ENCODE results near the gene ELL2.

GRCh38 chr5:95858661-95859595 lies 102.7 kb downstream of the ELL2 start:
- TF ChIP-seq CTCF (conservative IDR thresholded peaks at IDR 0.05 in 1 of 2, IDR thresholded peaks at IDR 0.05 in 1 of 2; ENCODE audit: low read depth in 1 of 2, low read length in 2 of 2) (peak; percentile 95 to 96), EZH2 (IDR thresholded peaks at IDR 0.05; ENCODE audit: low read length, missing control alignments) (no peak)

Data from fibroblast of lung (primary cell).